PC-9 (cell line): ENCODE measurements around the gene RNF157. TPM values are rescaled to one million over a fixed set of nuclear protein-coding genes. Genes with fewer than 3 reads are reported as not detected.
A peak's percentile ranks its signal among the peaks of the same experiment; 100 is the strongest.

Source experiments
- BruUV-seq: library from RNA; stranded (reverse); fragments of 400-500 nt; replicated peaks from 2 replicates; lab custom pipeline; 2021; lab: Mats Ljungman, UMichigan
- CTCF ChIA-PET: fragments of 300-600 bp; sonication (Branson Sonifier 250); formaldehyde crosslinking; loops from one replicate; lab custom pipeline; 2022; ENCODE audit warnings: antibody characterized with exemption; lab: Charles Lee
- POLR2A ChIA-PET: fragments of 300-600 bp; sonication (Branson Sonifier 250); formaldehyde crosslinking; loops from one replicate; lab custom pipeline; 2022; ENCODE audit warnings: antibody characterized with exemption; ENCODE audit not compliant: unreplicated experiment; lab: Charles Lee
- DNase-seq, 2 experiments: peaks; one replicate each; pipeline versions ENCODE4 v3.0.0 to v3.0.0-alpha.2; 2015 to 2022; ENCODE audit warnings: mixed read lengths in 1 of 2
- H2AFZ ChIP-seq: fragments of 200-600 bp; sonication (generic); 2 replicates; pipeline ENCODE4 v1.8.1; 2017; ENCODE audit warnings: antibody characterized with exemption
- H3F3A ChIP-seq: fragments of 200-600 bp; sonication (generic); 2 replicates; pipeline ENCODE4 v1.8.1; 2017; ENCODE audit warnings: antibody characterized with exemption, mild to moderate bottlenecking, low read depth; ENCODE audit not compliant: insufficient read depth
- H3K27ac ChIP-seq: fragments of 200-600 bp; sonication (generic); 2 replicates; pipeline ENCODE4 v1.6.1; 2016; ENCODE audit warnings: mixed run types
- H3K27me3 ChIP-seq: fragments of 200-600 bp; sonication (generic); 2 replicates; pipeline ENCODE4 v1.6.1; 2016; ENCODE audit warnings: low read depth, mixed run types; ENCODE audit not compliant: insufficient read depth
- H3K36me3 ChIP-seq: fragments of 200-600 bp; sonication (generic); 2 replicates; pipeline ENCODE4 v1.6.1; 2016; ENCODE audit warnings: low read depth, mixed run types
- H3K4me1 ChIP-seq: fragments of 200-600 bp; sonication (generic); replicated peaks from 2 replicates; pipeline ENCODE4 v1.6.1; 2016; ENCODE audit warnings: mixed run types; ENCODE audit not compliant: insufficient read depth
- H3K4me2 ChIP-seq: fragments of 200-600 bp; sonication (generic); 2 replicates; pipeline ENCODE4 v1.6.1; 2017; ENCODE audit warnings: mixed run types
- H3K4me3 ChIP-seq: fragments of 200-600 bp; sonication (generic); 2 replicates; pipeline ENCODE4 v1.6.1; 2016; ENCODE audit warnings: mixed run types
- H3K79me2 ChIP-seq: fragments of 200-600 bp; sonication (generic); 2 replicates; pipeline ENCODE4 v1.6.1; 2017; ENCODE audit warnings: low read depth, mixed run types
- H3K9me2 ChIP-seq: fragments of 200-600 bp; sonication (generic); 2 replicates; pipeline ENCODE4 v1.8.1; 2017; ENCODE audit warnings: mild to moderate bottlenecking; ENCODE audit not compliant: insufficient read depth
- H3K9me3 ChIP-seq: fragments of 200-600 bp; sonication (generic); 2 replicates; pipeline ENCODE4 v1.8.1; 2016; ENCODE audit warnings: low read depth; ENCODE audit not compliant: insufficient read depth
- H4K20me1 ChIP-seq: fragments of 200-600 bp; sonication (generic); 2 replicates; pipeline ENCODE4 v1.8.1; 2017; ENCODE audit not compliant: insufficient read depth
- CTCF ChIP-seq: fragments of 200-600 bp; sonication (generic); conservative IDR thresholded peaks from 2 replicates; pipeline ENCODE4 v1.6.1; 2017; ENCODE audit warnings: mixed run types, antibody characterized with exemption, mild to moderate bottlenecking, moderate library complexity
- EZH2 ChIP-seq: fragments of 200-600 bp; sonication (generic); IDR thresholded peaks from 2 replicates; pipeline ENCODE4 v1.8.0; 2017; ENCODE audit warnings: antibody characterized with exemption, low read depth
- intact Hi-C: fragments of 100-400 bp; cut with micrococcal nuclease; formaldehyde crosslinking; loops from one replicate; pipeline ENCODE4 v1.10.0; 2022; ENCODE audit not compliant: unreplicated experiment
- total RNA-seq: library from RNA; stranded (reverse); gene quantifications from 2 replicates; pipeline ENCODE4 v1.2.3, GENCODE V29; 2021

Gene RNF157
- total RNA-seq, 1 experiment from 2014 or later = 7.2 TPM

GRCh38 chr17:76239538-76240274 is 587 bp downstream of the RNF157 start:
- no peak for DNase-seq
- intact Hi-C loops = no loop called here
- H3K9me2 ChIP-seq = no peaks in the 10 kb centered on the region
- no peak overlapping the region for H3K4me2 ChIP-seq
- H3K36me3 ChIP-seq = no peaks in the 10 kb centered on the region
- H4K20me1 ChIP-seq = no peaks in the 10 kb centered on the region
- no peak overlapping the region for H2AFZ ChIP-seq
- no peak for TF ChIP-seq CTCF
- TF ChIP-seq EZH2 = no peak
- H3K27me3 ChIP-seq = no peaks in the 10 kb centered on the region
- no peaks in the 10 kb centered on the region for H3K9me3 ChIP-seq
- H3K4me1 ChIP-seq = peaks cover 12% of the 10 kb centered on the region
- H3K4me3 ChIP-seq = no peak overlapping the region
- H3F3A ChIP-seq = peaks cover 9% of the 10 kb centered on the region; the same call in 1 of the 2 replicates
- ChIA-PET POLR2A (no interaction called here), CTCF (no interaction called here)
- no peaks in the 10 kb centered on the region for H3K79me2 ChIP-seq
- BruUV-seq = no TSS peak
- no peak overlapping the region for H3K27ac ChIP-seq

- no peaks in the 10 kb centered on the region for H3K27me3 ChIP-seq
- TSS peak; percentile 33 for BruUV-seq
- no peak overlapping the region for H3K4me3 ChIP-seq
- H3K9me3 ChIP-seq = no peaks in the 10 kb centered on the region
- no peaks in the 10 kb centered on the region for H3K36me3 ChIP-seq
- no peak for DNase-seq
- H3K27ac ChIP-seq = no peak overlapping the region
- ChIA-PET CTCF (no interaction called here), POLR2A (interaction anchor here (0.6 kb wide), 1 partner anchor 83 kb away, joined by 4 read pairs; no protein-coding TSS in a partner anchor)
- no peak overlapping the region for H3K4me2 ChIP-seq
- TF ChIP-seq CTCF (no peak), EZH2 (no peak)
- H2AFZ ChIP-seq = no peak overlapping the region
- no peaks in the 10 kb centered on the region for H3K9me2 ChIP-seq
- H3F3A ChIP-seq = peaks cover 9% of the 10 kb centered on the region; the same call in 1 of the 2 replicates
- H3K79me2 ChIP-seq = no peaks in the 10 kb centered on the region
- intact Hi-C loops = no loop called here
- no peaks in the 10 kb centered on the region for H4K20me1 ChIP-seq
- peaks cover 12% of the 10 kb centered on the region for H3K4me1 ChIP-seq
Observed at GRCh38 chr17:76238847-76239537, 1.3 kb downstream of the RNF157 start.

- TF ChIP-seq CTCF (no peak), EZH2 (no peak)
- Histone ChIP-seq H3K36me3 (no peaks in the 10 kb centered on the region), H3K4me1 (peaks cover 12% of the 10 kb centered on the region), H3K9me2 (no peaks in the 10 kb centered on the region), H3K9me3 (no peaks in the 10 kb centered on the region), H3K4me3 (no peak overlapping the region), H3K4me2 (no peak overlapping the region), H2AFZ (no peak overlapping the region), H4K20me1 (no peaks in the 10 kb centered on the region), H3K79me2 (no peaks in the 10 kb centered on the region), H3K27me3 (no peaks in the 10 kb centered on the region), H3K27ac (no peak overlapping the region), H3F3A (peaks cover 9% of the 10 kb centered on the region; the same call in 1 of the 2 replicates)
- BruUV-seq = no TSS peak
- intact Hi-C loops = no loop called here
- DNase-seq = no peak
- CTCF ChIA-PET = no interaction called here
- POLR2A ChIA-PET = no interaction called here
Observed at GRCh38 chr17:76237859-76238313, 2.4 kb downstream of the RNF157 start.
